HUES48 (cell line): ENCODE measurements around the gene PLEKHJ1.

Source experiments
- H3K27ac ChIP-seq: one replicate; pipeline ENCODE4 v1.7.0; 2013; ENCODE audit warnings: low read depth, low read length, inconsistent platforms
- H3K27me3 ChIP-seq: 2 replicates; pipeline ENCODE4 v1.6.1; 2013; ENCODE audit warnings: mild to moderate bottlenecking, low read length; ENCODE audit not compliant: control insufficient read depth, insufficient read depth
- H3K36me3 ChIP-seq: 2 replicates; pipeline ENCODE4 v1.6.1; 2013; ENCODE audit warnings: low read length; ENCODE audit not compliant: control insufficient read depth, insufficient read depth
- H3K4me1 ChIP-seq: 2 replicates; pipeline ENCODE4 v1.6.1; 2013; ENCODE audit warnings: mild to moderate bottlenecking, low read length; ENCODE audit not compliant: control insufficient read depth, insufficient read depth
- H3K4me3 ChIP-seq: 2 replicates; pipeline ENCODE4 v1.5.1; 2013; ENCODE audit warnings: mild to moderate bottlenecking, low read depth, low read length
- H3K9ac ChIP-seq: 2 replicates; pipeline ENCODE4 v1.6.1; 2013; ENCODE audit warnings: mild to moderate bottlenecking, low read depth, low read length, moderate library complexity
- H3K9me3 ChIP-seq: 2 replicates; pipeline ENCODE4 v1.6.1; 2013; ENCODE audit warnings: low read length; ENCODE audit not compliant: control insufficient read depth, insufficient read depth

Gene PLEKHJ1

DNA sequence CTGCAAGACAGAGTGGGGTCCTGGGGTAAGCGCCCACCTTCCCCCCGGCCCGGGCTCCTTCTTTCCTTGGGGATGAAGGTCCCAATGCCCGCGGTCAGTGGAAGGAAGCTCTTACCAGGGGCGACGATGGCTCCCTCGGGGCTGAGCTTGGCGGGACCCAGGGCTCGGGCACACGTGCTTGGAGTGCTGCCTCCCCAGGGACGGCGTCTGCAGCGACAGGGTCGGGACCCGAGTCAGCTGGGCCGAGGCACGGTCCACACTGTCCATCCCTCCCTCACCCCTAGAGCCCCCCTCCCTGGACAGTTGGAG, 16.6 kb upstream of the PLEKHJ1 start:
- no peak overlapping the region for H3K9ac ChIP-seq
- H3K27me3 ChIP-seq, result peaks cover 42% of the 10 kb centered on the region
- H3K36me3 ChIP-seq, result 0 out of 2 replicates have a peak, but pooled peaks cover 6% of the 10 kb centered on the region
- H3K9me3 ChIP-seq, result no peaks in the 10 kb centered on the region
- peak overlapping the region; percentile 61; the same call in 1 of the 2 replicates for H3K4me3 ChIP-seq
- no peaks in the 10 kb centered on the region; the same call in 1 of the 2 replicates for H3K4me1 ChIP-seq
- no peak overlapping the region for H3K27ac ChIP-seq

GRCh38 chr19:2252055-2252796, 16.1 kb upstream of the PLEKHJ1 start:
- H3K27ac ChIP-seq, result no peak overlapping the region
- peaks cover 42% of the 10 kb centered on the region for H3K27me3 ChIP-seq
- H3K4me3 ChIP-seq, result no peak overlapping the region
- H3K9me3 ChIP-seq, result no peaks in the 10 kb centered on the region
- H3K9ac ChIP-seq, result no peak overlapping the region
- H3K4me1 ChIP-seq, result no peaks in the 10 kb centered on the region; the same call in 1 of the 2 replicates
- peaks cover 11% of the 10 kb centered on the region for H3K36me3 ChIP-seq

- Histone ChIP-seq H3K27me3 (peaks cover 42% of the 10 kb centered on the region), H3K9ac (no peak overlapping the region), H3K36me3 (peaks cover 20% of the 10 kb centered on the region), H3K4me3 (no peak overlapping the region), H3K27ac (no peak overlapping the region), H3K9me3 (no peaks in the 10 kb centered on the region), H3K4me1 (no peaks in the 10 kb centered on the region; the same call in 1 of the 2 replicates)
Measured at GRCh38 chr19:2251106-2252054, 15.3 kb upstream of the PLEKHJ1 start.

DNA sequence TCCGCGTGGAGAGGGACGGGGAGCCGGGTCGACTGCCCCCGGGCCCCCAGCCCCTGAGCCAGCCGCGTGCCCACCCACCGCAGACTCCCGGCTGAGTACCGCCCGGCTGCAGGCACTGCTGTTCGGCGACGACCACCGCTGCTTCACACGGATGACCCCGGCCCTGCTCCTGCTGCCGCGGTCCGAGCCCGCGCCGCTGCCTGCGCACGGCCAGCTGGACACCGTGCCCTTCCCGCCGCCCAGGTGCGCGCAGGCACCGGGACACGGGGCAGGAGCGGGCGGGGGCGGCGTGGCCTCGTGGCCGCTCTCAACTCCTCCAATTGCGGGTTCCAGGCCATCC, 14.6 kb upstream of the PLEKHJ1 start:
- Histone ChIP-seq H3K4me3 (no peak overlapping the region), H3K27me3 (peaks cover 42% of the 10 kb centered on the region), H3K9ac (no peak overlapping the region), H3K9me3 (no peaks in the 10 kb centered on the region), H3K4me1 (no peaks in the 10 kb centered on the region), H3K27ac (no peak overlapping the region), H3K36me3 (peaks cover 26% of the 10 kb centered on the region)

DNA sequence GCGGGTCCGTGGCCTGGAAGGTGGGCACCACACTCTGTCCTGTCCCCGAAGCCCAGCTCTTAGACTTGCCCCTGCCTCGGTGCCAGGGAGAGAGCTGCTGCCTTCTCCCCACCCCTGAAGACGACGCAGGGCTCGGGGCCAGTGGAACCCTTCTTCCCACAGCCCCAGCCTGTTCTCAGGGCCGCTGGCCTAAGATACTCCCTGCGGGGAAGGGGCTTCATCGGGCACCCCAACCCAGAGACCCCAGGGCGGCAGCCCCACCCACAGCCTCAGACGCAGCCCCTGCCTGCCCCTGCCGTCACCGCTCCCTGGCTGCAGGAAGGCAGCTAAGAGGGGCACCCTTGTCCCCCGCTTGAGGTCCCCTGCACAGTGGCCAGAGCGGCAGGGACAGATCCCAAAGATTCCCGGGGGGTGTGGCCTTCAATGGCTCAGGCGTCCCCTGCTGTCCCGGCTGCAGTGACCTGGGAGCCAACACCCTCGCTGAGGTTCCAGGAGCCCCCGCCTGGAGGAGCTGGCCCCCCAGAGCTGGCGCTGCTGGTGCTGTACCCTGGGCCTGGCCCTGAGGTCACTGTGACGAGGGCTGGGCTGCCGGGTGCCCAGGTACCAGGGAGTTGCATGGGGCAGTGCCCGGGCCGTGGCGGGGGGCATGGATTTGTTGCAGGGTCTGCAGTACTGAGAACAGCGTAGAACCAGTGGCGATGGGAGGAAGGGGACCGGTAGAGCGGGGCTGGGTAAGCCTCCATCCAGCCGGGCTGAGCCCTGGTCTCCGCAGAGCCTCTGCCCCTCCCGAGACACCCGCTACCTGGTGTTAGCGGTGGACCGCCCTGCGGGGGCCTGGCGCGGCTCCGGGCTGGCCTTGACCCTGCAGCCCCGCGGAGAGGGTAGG, 14.0 kb upstream of the PLEKHJ1 start:
- Histone ChIP-seq H3K9ac (no peak overlapping the region), H3K27ac (no peak overlapping the region), H3K4me1 (no peaks in the 10 kb centered on the region), H3K4me3 (no peak overlapping the region), H3K27me3 (peaks cover 42% of the 10 kb centered on the region), H3K36me3 (peaks cover 32% of the 10 kb centered on the region), H3K9me3 (no peaks in the 10 kb centered on the region)

- Histone ChIP-seq H3K27ac (no peak within 1 kb of the TSS), H3K27me3 (peaks cover 40% of the 10 kb centered on the region), H3K9ac (no peak within 1 kb of the TSS), H3K36me3 (peaks cover 41% of the 10 kb centered on the region), H3K9me3 (no peaks in the 10 kb centered on the region), H3K4me1 (no peaks in the 10 kb centered on the region), H3K4me3 (no peak within 1 kb of the TSS)
Measured at GRCh38 chr19:2249010-2249866, 13.1 kb upstream of the PLEKHJ1 start, which contains the start of gene AMH. TSS of gene AMH (plus strand) at chr19:2249323. CDS start at chr19:2249333, 10 bp downstream.

DNA sequence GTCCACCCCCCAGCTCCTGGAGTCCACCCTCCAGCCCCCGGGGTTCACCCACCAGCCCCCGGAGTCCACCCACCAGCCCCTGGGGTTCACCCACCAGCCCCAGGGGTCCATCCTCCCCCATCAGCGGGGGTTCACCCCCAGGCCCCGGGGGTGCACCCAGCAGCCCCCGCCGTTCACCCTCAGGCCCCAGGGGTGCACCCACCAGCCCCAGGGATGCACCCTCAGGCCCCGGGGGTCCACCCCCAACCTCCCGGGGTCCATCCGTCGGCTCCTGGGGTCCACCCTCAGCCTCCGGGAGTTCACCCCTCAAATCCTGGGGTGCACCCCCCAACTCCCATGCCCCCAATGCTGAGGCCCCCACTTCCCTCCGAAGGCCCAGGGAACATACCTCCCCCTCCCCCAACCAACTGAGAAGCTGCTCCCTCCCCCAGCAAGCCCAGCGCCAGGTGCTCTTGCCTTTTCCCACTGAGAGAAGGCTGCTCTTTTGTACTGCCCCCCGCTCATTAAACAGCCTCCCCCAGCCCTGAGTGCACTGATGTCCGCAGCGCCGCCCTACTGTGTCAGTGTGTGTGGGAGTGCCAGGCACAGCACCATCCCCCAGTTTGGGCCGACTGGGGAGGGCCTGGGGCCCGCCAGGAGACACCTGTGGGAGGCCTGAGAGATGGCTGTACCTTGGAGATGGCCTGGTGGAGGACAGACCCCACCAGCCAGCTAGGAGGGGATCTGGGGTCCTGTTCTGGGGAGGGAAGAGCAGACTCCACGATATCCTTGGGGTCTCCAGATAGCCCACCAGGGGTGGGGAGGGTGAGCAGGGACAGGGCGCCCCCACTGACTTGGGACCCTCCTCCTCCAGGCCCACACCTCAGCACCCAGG, 12.2 kb upstream of the PLEKHJ1 start:
- H3K9ac ChIP-seq, result no peak overlapping the region
- no peaks in the 10 kb centered on the region for H3K9me3 ChIP-seq
- H3K27me3 ChIP-seq, result peaks cover 31% of the 10 kb centered on the region
- H3K27ac ChIP-seq, result no peak overlapping the region
- no peak overlapping the region for H3K4me3 ChIP-seq
- no peaks in the 10 kb centered on the region for H3K4me1 ChIP-seq
- peaks cover 50% of the 10 kb centered on the region for H3K36me3 ChIP-seq

- Histone ChIP-seq H3K4me1 (no peaks in the 10 kb centered on the region), H3K9me3 (no peaks in the 10 kb centered on the region), H3K27me3 (peaks cover 23% of the 10 kb centered on the region), H3K27ac (no peak overlapping the region), H3K9ac (no peak overlapping the region), H3K36me3 (peaks cover 58% of the 10 kb centered on the region), H3K4me3 (no peak overlapping the region)
Measured at GRCh38 chr19:2247433-2248101, 11.4 kb upstream of the PLEKHJ1 start.

- H3K9ac ChIP-seq, result no peak overlapping the region
Measured at GRCh38 chr19:2246801-2247361, 10.8 kb upstream of the PLEKHJ1 start.

More at GRCh38 chr19:2246801-2247361, 10.8 kb upstream of the PLEKHJ1 start:
- H3K9me3 ChIP-seq, result no peaks in the 10 kb centered on the region
- H3K36me3 ChIP-seq, result peaks cover 58% of the 10 kb centered on the region
- peaks cover 16% of the 10 kb centered on the region for H3K27me3 ChIP-seq
- no peaks in the 10 kb centered on the region for H3K4me1 ChIP-seq
- H3K4me3 ChIP-seq, result no peak overlapping the region
- no peak overlapping the region for H3K27ac ChIP-seq
